T47D (cell line): ENCODE results near the gene ABCA7.
A peak's percentile ranks its signal among the peaks of the same experiment; 100 is the strongest.

Experiments used
- DNase-seq, 2 experiments: peaks; one replicate each; pipeline versions ENCODE4 v3.0.0 to v3.0.0-alpha.2; 2011 to 2012; ENCODE audit warnings: low read depth in 1 of 2, low spot score in 1 of 2
- JUND ChIP-seq: IDR thresholded peaks from 2 replicates; pipeline ENCODE4 v1.6.1; 2012; ENCODE audit warnings: low read depth
- in situ Hi-C: cut with HindIII; loops from 2 replicates; pipeline ENCODE4 v1.10.0; 2016; ENCODE audit warnings: low sequenced_read_pairs, low pct_unique_long_range_greater_than_20kb

ABCA7 gene

GRCh38 chr19:1090731-1091543 lies 51.0 kb downstream of the ABCA7 start:
- in situ Hi-C loops = no loop called here
- no peak for DNase-seq
- no peak for TF ChIP-seq JUND

- in situ Hi-C loops = no loop called here
- no peak for DNase-seq
- no peak for TF ChIP-seq JUND
These were observed 51.8 kb downstream of the ABCA7 start for GRCh38 chr19:1091544-1092175.

- DNase-seq = no peak
- TF ChIP-seq JUND = no peak
- in situ Hi-C loops = no loop called here
These were observed 53.4 kb downstream of the ABCA7 start for GRCh38 chr19:1093330-1093729.

- TF ChIP-seq JUND = no peak
- DNase-seq = no peak
- in situ Hi-C loops = no loop called here
These were observed 54.1 kb downstream of the ABCA7 start for GRCh38 chr19:1093811-1094553.

- in situ Hi-C loops = no loop called here
- no peak for DNase-seq
- TF ChIP-seq JUND = no peak
These were observed 54.7 kb downstream of the ABCA7 start for GRCh38 chr19:1094655-1094977.

GRCh38 chr19:1094978-1095701 lies 55.2 kb downstream of the ABCA7 start, which contains the start of gene POLR2E:
POLR2E (minus strand) TSS chr19:1095375; CDS start chr19:1095315, 60 bp downstream.
- no peak for TF ChIP-seq JUND
- peak; percentile 83 to 97 for DNase-seq
- in situ Hi-C loops = no loop called here

- in situ Hi-C loops = no loop called here
- TF ChIP-seq JUND = no peak
- DNase-seq = peak in 1 of 2 experiments; percentile 70
These were observed 57.9 kb downstream of the ABCA7 start for GRCh38 chr19:1097810-1098176.

GRCh38 chr19:1098177-1099051 lies 58.5 kb downstream of the ABCA7 start:
- TF ChIP-seq JUND = no peak
- DNase-seq = peak in 1 of 2 experiments; percentile 56
- in situ Hi-C loops = no loop called here

GRCh38 chr19:1101337-1101698 lies 61.4 kb downstream of the ABCA7 start:
- in situ Hi-C loops = no loop called here
- DNase-seq = no peak
- TF ChIP-seq JUND = no peak

- in situ Hi-C loops = no loop called here
- no peak for TF ChIP-seq JUND
- DNase-seq = no peak
These were observed 62.7 kb downstream of the ABCA7 start for GRCh38 chr19:1102407-1103131.

GRCh38 chr19:1103132-1103707 lies 63.3 kb downstream of the ABCA7 start:
- DNase-seq = no peak
- TF ChIP-seq JUND = no peak
- in situ Hi-C loops = no loop called here
